Astrocyte (in vitro differentiated cells and primary cell): Measurements from ENCODE around the gene CSMD2. TPM values are rescaled to one million over a fixed set of nuclear protein-coding genes. Genes with fewer than 3 reads are reported as not detected.

Experiments
- DNase-seq: peaks from one replicate; pipeline ENCODE4 v3.0.0-alpha.2; 2010; ENCODE audit warnings: low read depth
- FAIRE-seq: peaks from 2 replicates; lab custom pipeline; 2011; peaks lifted over from hg19 to GRCh38; lab: Jason Lieb, UNC
- H2AFZ ChIP-seq: 2 replicates; pipeline ENCODE4 v1.6.0; 2012; ENCODE audit warnings: low read depth, low read length, inconsistent platforms
- H3K27ac ChIP-seq: 2 replicates; pipeline ENCODE4 v1.5.1; 2011; ENCODE audit warnings: low read depth, low read length, inconsistent platforms
- H3K27me3 ChIP-seq: 2 replicates; pipeline ENCODE4 v1.6.0; 2011; ENCODE audit warnings: low read length, inconsistent platforms; ENCODE audit not compliant: insufficient read depth
- H3K36me3 ChIP-seq: 2 replicates; pipeline ENCODE4 v1.5.1; 2011; ENCODE audit warnings: low read length, inconsistent platforms; ENCODE audit not compliant: insufficient read depth
- H3K4me1 ChIP-seq: 2 replicates; pipeline ENCODE4 v1.5.1; 2011; ENCODE audit warnings: low read length, inconsistent platforms; ENCODE audit not compliant: insufficient read depth
- H3K4me2 ChIP-seq: 2 replicates; pipeline ENCODE4 v1.6.0; 2012; ENCODE audit warnings: low read length, inconsistent platforms
- H3K4me3 ChIP-seq: 2 replicates; pipeline ENCODE4 v1.5.1; 2011; ENCODE audit warnings: low read depth, mild to moderate bottlenecking, low read length, inconsistent platforms; ENCODE audit not compliant: insufficient read depth
- H3K79me2 ChIP-seq: 2 replicates; pipeline ENCODE4 v1.6.0; 2012; ENCODE audit warnings: mild to moderate bottlenecking, low read length, inconsistent platforms; ENCODE audit not compliant: insufficient read depth
- H3K9ac ChIP-seq: 2 replicates; pipeline ENCODE4 v1.6.0; 2012; ENCODE audit warnings: mild to moderate bottlenecking, low read length, inconsistent platforms
- H3K9me3 ChIP-seq: 2 replicates; pipeline ENCODE4 v1.5.1; 2012; ENCODE audit warnings: low read depth, mild to moderate bottlenecking, low read length, inconsistent platforms; ENCODE audit not compliant: insufficient read depth
- H4K20me1 ChIP-seq: 2 replicates; pipeline ENCODE4 v1.6.0; 2012; ENCODE audit warnings: low read length, inconsistent platforms; ENCODE audit not compliant: insufficient read depth
- H3K27ac Mint-ChIP-seq: one replicate; pipeline ENCODE4 v1.8.0; 2021; ENCODE audit warnings: mild to moderate bottlenecking, mixed read lengths; ENCODE audit not compliant: unreplicated experiment
- H3K27me3 Mint-ChIP-seq: one replicate; pipeline ENCODE4 v1.8.0; 2021; ENCODE audit warnings: low read depth, mixed read lengths; ENCODE audit not compliant: unreplicated experiment
- H3K36me3 Mint-ChIP-seq: one replicate; pipeline ENCODE4 v1.8.0; 2021; ENCODE audit warnings: low read depth, mixed read lengths; ENCODE audit not compliant: unreplicated experiment
- H3K4me1 Mint-ChIP-seq: one replicate; pipeline ENCODE4 v1.8.0; 2021; ENCODE audit warnings: low read depth, mixed read lengths; ENCODE audit not compliant: unreplicated experiment
- H3K4me3 Mint-ChIP-seq: one replicate; pipeline ENCODE4 v1.8.0; 2021; ENCODE audit warnings: mild to moderate bottlenecking, moderate library complexity, mixed read lengths; ENCODE audit not compliant: unreplicated experiment
- H3K9me3 Mint-ChIP-seq: one replicate; pipeline ENCODE4 v1.8.0; 2021; ENCODE audit warnings: mild to moderate bottlenecking, mixed read lengths; ENCODE audit not compliant: unreplicated experiment
- EZH2 ChIP-seq: IDR thresholded peaks from 2 replicates; pipeline ENCODE4 v1.6.1; 2012; ENCODE audit warnings: mild to moderate bottlenecking, low read length, inconsistent platforms; ENCODE audit not compliant: insufficient read depth
- total RNA-seq: library from RNA; stranded (reverse); gene quantifications from 2 replicates; pipeline ENCODE4 v1.2.1, GENCODE V29; 2021
- TF ChIP-seq, protein P1 (sequence below): IDR thresholded peaks from 2 replicates; pipeline ENCODE4 v1.5.1; 2011; ENCODE audit warnings: low read depth, mild to moderate bottlenecking, inconsistent platforms, low read length, moderate library complexity; ENCODE audit not compliant: insufficient read depth

CSMD2 gene
- total RNA-seq, 1 donor from 2014 or later: 11.1 TPM

DNA sequence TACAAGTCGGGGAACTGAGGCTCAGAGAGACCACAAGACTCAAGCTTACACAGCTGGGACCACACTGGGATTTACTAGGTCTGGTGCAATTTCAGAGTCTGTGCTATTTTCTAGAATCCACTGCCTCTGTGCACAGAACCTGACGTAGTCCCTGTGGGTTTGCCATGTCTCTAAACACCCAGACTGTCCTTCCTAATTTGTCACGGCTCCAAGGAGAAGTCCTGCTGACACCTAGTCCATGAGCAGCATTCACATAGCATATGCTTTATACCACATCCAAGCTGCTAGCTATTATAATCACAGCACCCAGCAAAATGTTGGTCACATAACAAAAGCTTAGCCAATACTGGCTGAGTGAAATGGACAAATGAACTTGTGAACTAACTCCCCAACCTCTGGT, 380.2 kb downstream of the CSMD2 start:
- Histone ChIP-seq H3K4me2 (no peak overlapping the region), H3K4me1 (no peaks in the 10 kb centered on the region), H3K9me3 (no peaks in the 10 kb centered on the region), H3K36me3 (peaks cover 2% of the 10 kb centered on the region), H3K79me2 (no peaks in the 10 kb centered on the region), H3K9ac (no peak overlapping the region), H3K4me3 (no peak overlapping the region), H3K27me3 (no peaks in the 10 kb centered on the region), H4K20me1 (no peaks in the 10 kb centered on the region), H3K27ac (no peak overlapping the region), H2AFZ (no peak overlapping the region)
- Mint-ChIP-seq H3K4me1 (no peaks in the 10 kb centered on the region), H3K4me3 (no peak overlapping the region), H3K36me3 (peaks cover 34% of the 10 kb centered on the region), H3K9me3 (peaks cover 2% of the 10 kb centered on the region), H3K27ac (no peak overlapping the region), H3K27me3 (peaks cover 9% of the 10 kb centered on the region)
- FAIRE-seq (no peak), DNase-seq (no peak)
- TF ChIP-seq EZH2: no peak
- TF ChIP-seq, protein P1, sequence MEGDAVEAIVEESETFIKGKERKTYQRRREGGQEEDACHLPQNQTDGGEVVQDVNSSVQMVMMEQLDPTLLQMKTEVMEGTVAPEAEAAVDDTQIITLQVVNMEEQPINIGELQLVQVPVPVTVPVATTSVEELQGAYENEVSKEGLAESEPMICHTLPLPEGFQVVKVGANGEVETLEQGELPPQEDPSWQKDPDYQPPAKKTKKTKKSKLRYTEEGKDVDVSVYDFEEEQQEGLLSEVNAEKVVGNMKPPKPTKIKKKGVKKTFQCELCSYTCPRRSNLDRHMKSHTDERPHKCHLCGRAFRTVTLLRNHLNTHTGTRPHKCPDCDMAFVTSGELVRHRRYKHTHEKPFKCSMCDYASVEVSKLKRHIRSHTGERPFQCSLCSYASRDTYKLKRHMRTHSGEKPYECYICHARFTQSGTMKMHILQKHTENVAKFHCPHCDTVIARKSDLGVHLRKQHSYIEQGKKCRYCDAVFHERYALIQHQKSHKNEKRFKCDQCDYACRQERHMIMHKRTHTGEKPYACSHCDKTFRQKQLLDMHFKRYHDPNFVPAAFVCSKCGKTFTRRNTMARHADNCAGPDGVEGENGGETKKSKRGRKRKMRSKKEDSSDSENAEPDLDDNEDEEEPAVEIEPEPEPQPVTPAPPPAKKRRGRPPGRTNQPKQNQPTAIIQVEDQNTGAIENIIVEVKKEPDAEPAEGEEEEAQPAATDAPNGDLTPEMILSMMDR: no peak

DNA sequence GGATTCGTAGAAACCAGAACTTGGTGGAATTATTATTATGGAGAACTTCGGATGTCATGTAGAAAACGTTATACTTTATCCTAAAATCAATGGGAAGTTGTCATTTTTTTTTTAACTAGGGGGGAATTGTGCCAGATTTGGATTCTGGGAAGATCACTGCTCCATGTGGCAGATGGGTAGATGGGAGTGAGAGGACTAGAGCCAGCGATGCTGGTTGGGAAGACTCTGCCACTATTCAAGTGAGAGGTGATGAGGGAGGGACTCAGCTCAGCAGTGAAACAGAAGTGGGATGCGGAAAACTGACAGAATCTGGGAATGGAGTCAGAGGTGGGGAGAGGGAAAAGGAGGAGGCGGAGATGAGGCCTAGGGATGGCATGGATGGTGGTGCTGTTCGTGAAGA, 382.3 kb downstream of the CSMD2 start:
- peaks cover 2% of the 10 kb centered on the region for H3K36me3 ChIP-seq
- H3K36me3 Mint-ChIP-seq: peaks cover 34% of the 10 kb centered on the region
- TF ChIP-seq, protein P1: no peak
- TF ChIP-seq EZH2: no peak
- no peak overlapping the region for H3K27ac Mint-ChIP-seq
- peaks cover 9% of the 10 kb centered on the region for H3K27me3 Mint-ChIP-seq
- no peaks in the 10 kb centered on the region for H3K4me1 ChIP-seq
- no peak overlapping the region for H3K27ac ChIP-seq
- H4K20me1 ChIP-seq: no peaks in the 10 kb centered on the region
- peaks cover 2% of the 10 kb centered on the region for H3K9me3 Mint-ChIP-seq
- no peaks in the 10 kb centered on the region for H3K4me1 Mint-ChIP-seq
- H3K4me2 ChIP-seq: no peak overlapping the region
- no peak overlapping the region for H3K4me3 Mint-ChIP-seq
- H3K27me3 ChIP-seq: no peaks in the 10 kb centered on the region
- DNase-seq (no peak), FAIRE-seq (no peak)
- H3K9me3 ChIP-seq: no peaks in the 10 kb centered on the region
- no peak overlapping the region for H2AFZ ChIP-seq
- H3K79me2 ChIP-seq: no peaks in the 10 kb centered on the region
- no peak overlapping the region for H3K9ac ChIP-seq
- no peak overlapping the region for H3K4me3 ChIP-seq

DNA sequence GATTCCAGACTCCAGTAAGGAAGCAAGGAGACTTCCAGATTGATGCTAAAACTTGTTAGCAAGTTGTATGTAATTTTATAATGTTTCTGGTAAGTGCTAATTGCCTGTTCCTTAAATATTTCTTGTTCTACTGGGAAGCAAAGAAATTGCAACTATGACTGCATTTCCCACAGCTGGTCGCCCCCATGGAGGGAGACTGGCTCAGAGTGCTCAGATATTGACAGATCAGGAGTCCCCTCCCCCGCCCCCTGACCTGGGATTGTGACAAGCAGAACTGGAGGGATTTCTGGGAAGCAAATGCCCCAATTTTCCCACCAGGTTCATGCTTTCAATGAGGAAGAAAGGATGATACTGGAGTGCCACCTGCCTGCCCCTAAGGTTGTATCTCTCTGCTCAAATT, 383.4 kb downstream of the CSMD2 start:
- H3K9me3 ChIP-seq: no peaks in the 10 kb centered on the region
- Mint-ChIP-seq H3K4me3 (no peak overlapping the region), H3K27ac (no peak overlapping the region), H3K4me1 (no peaks in the 10 kb centered on the region), H3K27me3 (peaks cover 6% of the 10 kb centered on the region), H3K9me3 (no peaks in the 10 kb centered on the region), H3K36me3 (peaks cover 31% of the 10 kb centered on the region)
- H2AFZ ChIP-seq: no peak overlapping the region
- H3K27ac ChIP-seq: no peak overlapping the region
- H3K79me2 ChIP-seq: no peaks in the 10 kb centered on the region
- H3K36me3 ChIP-seq: peaks cover 2% of the 10 kb centered on the region
- FAIRE-seq: no peak
- no peaks in the 10 kb centered on the region for H3K27me3 ChIP-seq
- no peaks in the 10 kb centered on the region for H4K20me1 ChIP-seq
- no peak overlapping the region for H3K4me2 ChIP-seq
- no peak overlapping the region for H3K9ac ChIP-seq
- no peak for TF ChIP-seq EZH2
- TF ChIP-seq, protein P1: no peak
- H3K4me1 ChIP-seq: no peaks in the 10 kb centered on the region
- H3K4me3 ChIP-seq: no peak overlapping the region
- DNase-seq: no peak
